Right lobe of liver (tissue), 6 donors: ENCODE results near the gene LLGL2. TPM values are rescaled to one million over a fixed set of nuclear protein-coding genes. Genes with fewer than 3 reads are reported as not detected.
A peak's percentile ranks its signal among the peaks of the same experiment; 100 is the strongest.

Experiments used
- ATAC-seq, 4 donors: fragments of 200-7000 bp; cut with Tn5 transposase; one replicate each; pipeline ENCODE4 v1.9.1; 2020; ENCODE audit warnings: mild to moderate bottlenecking in 4 of 4, moderate library complexity in 4 of 4
- DNase-seq, 3 donors: peaks; one replicate each; pipeline ENCODE4 v3.0.0-alpha.2; 2020
- H3K27ac ChIP-seq, 3 donors: fragments of 200-600 bp; one replicate each; pipeline ENCODE4 v1.8.0; 2022
- H3K27me3 ChIP-seq, 2 donors: fragments of 200-600 bp; one replicate each; pipeline ENCODE4 v1.8.0; 2022
- H3K36me3 ChIP-seq, 4 donors: fragments of 200-600 bp; sonication (generic) in 1 of 4; one replicate each; pipeline versions ENCODE4 v1.5.1 to v1.8.0; 2017 to 2022; ENCODE audit warnings: control low read depth in 1 of 4
- H3K4me1 ChIP-seq, 4 donors: fragments of 200-600 bp; sonication (generic) in 1 of 4; one replicate each; pipeline versions ENCODE4 v1.5.1 to v1.8.0; 2017 to 2022; ENCODE audit warnings: control low read depth in 1 of 4
- H3K4me3 ChIP-seq, 3 donors: fragments of 200-600 bp; one replicate each; pipeline ENCODE4 v1.8.0; 2022
- H3K9me3 ChIP-seq, 4 donors: fragments of 200-600 bp; sonication (generic) in 1 of 4; one replicate each; pipeline versions ENCODE4 v1.5.1 to v1.8.0; 2017 to 2022; ENCODE audit warnings: control low read depth in 1 of 4
- CTCF ChIP-seq, 4 donors: fragments of 200-600 bp in 3 of 4; fragments of 450-650 bp in 1 of 4; IDR thresholded peaks; one replicate each; pipeline versions ENCODE4 v1.5.1 to v1.8.0; 2016 to 2022; ENCODE audit warnings: antibody characterized with exemption in 4 of 4, mild to moderate bottlenecking in 2 of 4
- POLR2A ChIP-seq: fragments of 450-650 bp; IDR thresholded peaks from one replicate; pipeline ENCODE4 v1.6.1; 2017; ENCODE audit warnings: antibody characterized with exemption, mild to moderate bottlenecking
- WGBS: methylation state at CpG from one replicate; pipeline ENCODE4 v1.1.6; 2018; ENCODE audit warnings: low coverage, low lambda C conversion rate; ENCODE audit not compliant: insufficient coverage; ENCODE audit errors: missing lambda C conversion rate; 5-methylcytosine and 5-hydroxymethylcytosine counted together
- intact Hi-C, 2 donors: fragments of 100-400 bp; cut with DNase I; formaldehyde crosslinking; loops; one replicate each; pipeline versions ENCODE4 v1.11.2 to v1.14.1; 2022
- total RNA-seq, 6 experiments: library from RNA; depleted of rRNA in 2 of 6; stranded (reverse); fragments of >200 nt in 2 of 6; fragmentation: NEBNext Ultra II Directional in 3 of 6; extraction: Animal tissue kit (Norgen Biotek cat#: 25700) in 3 of 6; gene quantifications; one replicate each; pipeline versions ENCODE4 v1.1.0 to v1.2.4, GENCODE V29; 2016 to 2023
- donor health status: DM: no; HTN: yes; CAD: no.
- donor health status: DM: no; HTN: no; CAD: no.
- donor health status: DM: no; HTN: no; CAD: no.
- donor health status: DM: no; HTN: yes; CAD: no.
- donor health status: DM: no; HTN: yes; CAD: no.

LLGL2 gene
- total RNA-seq, 6 experiments from 2014 or later, result 32.8 to 71.4 (median 44.6) TPM

- Histone ChIP-seq H3K9me3 (no peaks in the 10 kb centered on the region), H3K4me3 (no peak overlapping the region), H3K36me3 (peaks cover 0 to 22% (median 6%) of the 10 kb centered on the region in 4 donors), H3K4me1 (peaks cover 0 to 7% (median 0%) of the 10 kb centered on the region in 4 donors), H3K27me3 (no peaks in the 10 kb centered on the region), H3K27ac (no peak overlapping the region)
- DNase-seq, result no peak
- no peak for TF ChIP-seq POLR2A
- no peak for TF ChIP-seq CTCF (IDR thresholded peaks at IDR 0.05)
- intact Hi-C loops, result no loop called here
- no peak for ATAC-seq
- no CpG with 5 or more reads among the region's 23 CpGs for WGBS
Measured at GRCh38 chr17:75493476-75494129, 31.9 kb upstream of the LLGL2 start.

GRCh38 chr17:75494326-75494877, 31.1 kb upstream of the LLGL2 start:
- H3K4me1 ChIP-seq, result peaks cover 0 to 7% (median 0%) of the 10 kb centered on the region in 4 donors
- TF ChIP-seq CTCF (IDR thresholded peaks at IDR 0.05) (no peak), POLR2A (no peak)
- intact Hi-C loops, result no loop called here
- H3K4me3 ChIP-seq, result no peak overlapping the region
- H3K9me3 ChIP-seq, result no peaks in the 10 kb centered on the region
- H3K27ac ChIP-seq, result no peak overlapping the region
- 79% methylated on average over 5 of the region's 14 CpGs for WGBS
- DNase-seq (no peak), ATAC-seq (no peak)
- H3K27me3 ChIP-seq, result no peaks in the 10 kb centered on the region
- H3K36me3 ChIP-seq, result peaks cover 0 to 22% (median 6%) of the 10 kb centered on the region in 4 donors

GRCh38 chr17:75496005-75496404, 29.5 kb upstream of the LLGL2 start:
- Histone ChIP-seq H3K27ac (no peak overlapping the region), H3K9me3 (no peaks in the 10 kb centered on the region), H3K36me3 (peaks cover 0 to 28% (median 7%) of the 10 kb centered on the region in 4 donors), H3K4me3 (no peak overlapping the region), H3K27me3 (no peaks in the 10 kb centered on the region), H3K4me1 (no peaks in the 10 kb centered on the region)
- ATAC-seq (no peak), DNase-seq (no peak)
- intact Hi-C loops, result no loop called here
- TF ChIP-seq POLR2A, result no peak
- no peak for TF ChIP-seq CTCF (IDR thresholded peaks at IDR 0.05)
- WGBS, result 100% methylated on average over 1 of the region's 11 CpGs

- H3K27ac ChIP-seq, result no peak overlapping the region
- WGBS, result 58% methylated on average over 15 of the region's 21 CpGs
- TF ChIP-seq CTCF (IDR thresholded peaks at IDR 0.05) (no peak), POLR2A (no peak)
- no peaks in the 10 kb centered on the region for H3K9me3 ChIP-seq
- H3K4me1 ChIP-seq, result no peaks in the 10 kb centered on the region
- no peaks in the 10 kb centered on the region for H3K27me3 ChIP-seq
- DNase-seq (no peak), ATAC-seq (peak; percentile 23 to 32 (median 27))
- H3K4me3 ChIP-seq, result no peak overlapping the region
- intact Hi-C loops, result no loop called here
- H3K36me3 ChIP-seq, result peaks cover 0 to 25% (median 9%) of the 10 kb centered on the region in 4 donors
Measured at GRCh38 chr17:75498039-75498725, 27.3 kb upstream of the LLGL2 start.
